Chondrocyte (in vitro differentiated cells): Measurements from ENCODE around the gene SSBP4. TPM values are rescaled to one million over a fixed set of nuclear protein-coding genes. Genes with fewer than 3 reads are reported as not detected.

Experiments
- DNase-seq: peaks from one replicate; pipeline ENCODE4 v3.0.0; 2021; ENCODE audit warnings: mixed read lengths, low spot score
- H3K27ac Mint-ChIP-seq: one replicate; pipeline ENCODE4 v1.8.0; 2021; ENCODE audit warnings: mild to moderate bottlenecking, moderate library complexity, mixed read lengths; ENCODE audit not compliant: unreplicated experiment
- H3K27me3 Mint-ChIP-seq: 2 replicates; pipeline ENCODE4 v1.8.0; 2021; ENCODE audit warnings: low read depth, mixed read lengths
- H3K36me3 Mint-ChIP-seq: 2 replicates; pipeline ENCODE4 v1.8.0; 2021; ENCODE audit warnings: low read depth, mixed read lengths
- H3K4me1 Mint-ChIP-seq: 2 replicates; pipeline ENCODE4 v1.8.0; 2021; ENCODE audit warnings: low read depth, mild to moderate bottlenecking, mixed read lengths
- H3K4me3 Mint-ChIP-seq: one replicate; pipeline ENCODE4 v1.8.0; 2021; ENCODE audit warnings: mild to moderate bottlenecking, moderate library complexity, mixed read lengths; ENCODE audit not compliant: unreplicated experiment
- H3K9me3 Mint-ChIP-seq: 2 replicates; pipeline ENCODE4 v1.8.0; 2021; ENCODE audit warnings: low read depth, mixed read lengths
- total RNA-seq: library from RNA; stranded (reverse); gene quantifications from 3 replicates; pipeline ENCODE4 v1.2.1, GENCODE V29; 2021
- TF ChIP-seq, protein P1 (sequence below): fragments of 200-600 bp; sonication (generic); IDR thresholded peaks from 2 replicates; pipeline ENCODE4 v1.5.0; 2021; ENCODE audit warnings: antibody characterized with exemption, mild to moderate bottlenecking, moderate library complexity

SSBP4 gene
- total RNA-seq, 1 donor from 2014 or later: 56.3 TPM

DNA sequence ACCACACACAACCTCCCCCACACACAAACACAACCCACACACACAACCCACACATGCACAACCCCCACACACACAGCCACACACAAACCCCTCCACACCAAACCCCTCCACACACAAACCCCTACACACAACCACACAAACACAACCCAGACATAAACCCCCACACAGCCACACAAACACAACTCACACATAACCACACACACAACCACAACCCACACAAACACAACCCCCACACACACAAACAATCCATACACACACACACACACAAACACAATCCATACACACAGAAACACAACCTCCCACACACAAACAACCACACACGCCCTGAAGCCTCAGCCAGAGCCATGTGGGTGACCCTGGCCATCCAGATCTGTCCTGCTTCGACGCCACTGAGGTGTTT lies 48.8 kb downstream of the SSBP4 start:
- TF ChIP-seq, protein P1, sequence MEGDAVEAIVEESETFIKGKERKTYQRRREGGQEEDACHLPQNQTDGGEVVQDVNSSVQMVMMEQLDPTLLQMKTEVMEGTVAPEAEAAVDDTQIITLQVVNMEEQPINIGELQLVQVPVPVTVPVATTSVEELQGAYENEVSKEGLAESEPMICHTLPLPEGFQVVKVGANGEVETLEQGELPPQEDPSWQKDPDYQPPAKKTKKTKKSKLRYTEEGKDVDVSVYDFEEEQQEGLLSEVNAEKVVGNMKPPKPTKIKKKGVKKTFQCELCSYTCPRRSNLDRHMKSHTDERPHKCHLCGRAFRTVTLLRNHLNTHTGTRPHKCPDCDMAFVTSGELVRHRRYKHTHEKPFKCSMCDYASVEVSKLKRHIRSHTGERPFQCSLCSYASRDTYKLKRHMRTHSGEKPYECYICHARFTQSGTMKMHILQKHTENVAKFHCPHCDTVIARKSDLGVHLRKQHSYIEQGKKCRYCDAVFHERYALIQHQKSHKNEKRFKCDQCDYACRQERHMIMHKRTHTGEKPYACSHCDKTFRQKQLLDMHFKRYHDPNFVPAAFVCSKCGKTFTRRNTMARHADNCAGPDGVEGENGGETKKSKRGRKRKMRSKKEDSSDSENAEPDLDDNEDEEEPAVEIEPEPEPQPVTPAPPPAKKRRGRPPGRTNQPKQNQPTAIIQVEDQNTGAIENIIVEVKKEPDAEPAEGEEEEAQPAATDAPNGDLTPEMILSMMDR: no peak
- no peak for DNase-seq
- peak overlapping the region; percentile 41 for H3K27ac Mint-ChIP-seq
- no peak overlapping the region for H3K4me3 Mint-ChIP-seq
- peaks cover 46% of the 10 kb centered on the region for H3K4me1 Mint-ChIP-seq
- no peaks in the 10 kb centered on the region for H3K27me3 Mint-ChIP-seq
- no peaks in the 10 kb centered on the region for H3K9me3 Mint-ChIP-seq
- H3K36me3 Mint-ChIP-seq: peaks cover 4% of the 10 kb centered on the region

DNA sequence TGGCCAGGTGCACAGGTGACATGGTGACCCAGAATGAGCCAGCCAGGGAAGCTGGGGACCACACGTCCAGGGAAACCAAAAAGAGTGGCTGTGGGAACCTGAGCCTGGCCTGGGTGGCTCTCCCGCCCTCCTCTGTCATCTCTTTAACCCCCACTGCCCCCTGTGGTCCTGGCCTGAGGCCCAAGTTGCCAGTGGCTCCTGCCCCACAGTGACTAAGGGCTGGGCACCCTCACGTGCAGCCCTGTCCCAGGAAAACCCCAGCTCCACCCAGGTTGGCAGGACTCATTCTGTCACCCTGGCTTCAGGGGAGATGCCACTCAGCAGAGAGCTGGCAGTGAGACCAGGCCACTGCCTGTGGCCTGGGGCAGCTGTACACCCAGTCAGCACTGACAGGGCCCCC lies 49.3 kb downstream of the SSBP4 start:
- Mint-ChIP-seq H3K27me3 (no peaks in the 10 kb centered on the region), H3K4me1 (peaks cover 50% of the 10 kb centered on the region), H3K27ac (peak overlapping the region; percentile 65), H3K9me3 (no peaks in the 10 kb centered on the region), H3K4me3 (no peak overlapping the region), H3K36me3 (peaks cover 3% of the 10 kb centered on the region)
- TF ChIP-seq, protein P1: no peak
- no peak for DNase-seq

DNA sequence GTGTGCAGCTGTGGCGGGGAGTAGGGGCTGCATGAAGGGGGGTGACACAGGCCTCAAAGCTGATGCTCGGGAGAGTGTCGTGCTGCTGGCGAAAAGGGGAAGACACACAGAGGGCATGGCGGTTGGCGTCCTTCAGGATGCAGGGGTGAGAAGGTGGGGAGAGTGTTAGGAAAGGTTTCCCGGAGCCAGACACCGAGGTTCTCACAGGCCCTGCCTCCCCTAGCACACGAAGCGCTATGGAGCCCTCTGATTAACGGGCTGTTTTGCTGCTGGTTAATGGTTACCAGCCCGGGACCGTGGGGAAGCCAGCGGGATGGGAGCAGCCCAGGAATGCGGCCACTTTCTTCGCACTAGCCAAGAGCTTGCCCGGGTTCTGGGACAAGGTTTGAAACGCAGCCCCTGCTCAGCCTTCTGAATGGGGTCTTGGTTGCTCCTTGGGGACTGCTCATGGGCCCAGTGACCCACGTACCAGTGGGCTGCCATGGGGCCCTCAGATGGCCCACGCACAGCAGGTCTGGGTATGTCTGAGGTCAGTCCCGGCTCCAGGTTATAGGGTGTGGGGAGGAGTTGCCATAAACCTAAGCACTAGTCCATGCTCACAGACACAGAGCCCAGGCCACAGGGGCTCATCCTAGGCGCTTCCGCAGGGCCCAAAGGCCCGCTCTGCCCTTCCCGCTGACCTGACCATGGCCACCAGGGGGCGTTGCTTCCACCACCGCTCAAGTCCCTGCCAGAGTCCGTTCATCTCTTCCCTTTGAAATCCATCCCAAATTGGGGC lies 50.1 kb downstream of the SSBP4 start:
- Mint-ChIP-seq H3K9me3 (no peaks in the 10 kb centered on the region), H3K27me3 (no peaks in the 10 kb centered on the region), H3K36me3 (peaks cover 3% of the 10 kb centered on the region), H3K4me3 (no peak overlapping the region), H3K4me1 (peaks cover 51% of the 10 kb centered on the region), H3K27ac (peak overlapping the region; percentile 65)
- TF ChIP-seq, protein P1: peak; percentile 83
- DNase-seq: no peak

DNA sequence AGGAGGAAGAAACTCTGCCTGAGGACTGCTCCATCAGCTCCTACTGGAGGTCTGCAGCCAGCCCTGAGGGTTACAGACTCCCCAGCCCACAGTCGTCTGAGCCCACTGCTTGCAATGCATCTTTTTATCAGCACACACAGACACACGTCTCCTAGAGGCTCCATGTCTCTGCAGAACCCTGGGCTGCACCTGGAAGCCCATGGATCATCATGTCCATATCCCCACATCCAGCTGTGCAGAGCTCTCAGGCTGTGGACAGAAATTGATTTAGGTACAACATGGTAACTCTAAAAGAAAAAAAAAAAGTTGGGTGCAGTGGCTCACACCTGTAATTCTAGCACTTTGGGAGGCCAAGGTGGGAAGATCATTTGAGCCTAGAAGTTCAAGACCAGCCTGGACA lies 51.6 kb downstream of the SSBP4 start:
- H3K27ac Mint-ChIP-seq: no peak overlapping the region
- DNase-seq: no peak
- H3K27me3 Mint-ChIP-seq: no peaks in the 10 kb centered on the region
- H3K9me3 Mint-ChIP-seq: no peaks in the 10 kb centered on the region
- H3K4me1 Mint-ChIP-seq: peaks cover 42% of the 10 kb centered on the region
- no peak overlapping the region for H3K4me3 Mint-ChIP-seq
- H3K36me3 Mint-ChIP-seq: no peaks in the 10 kb centered on the region
- TF ChIP-seq, protein P1: no peak

DNA sequence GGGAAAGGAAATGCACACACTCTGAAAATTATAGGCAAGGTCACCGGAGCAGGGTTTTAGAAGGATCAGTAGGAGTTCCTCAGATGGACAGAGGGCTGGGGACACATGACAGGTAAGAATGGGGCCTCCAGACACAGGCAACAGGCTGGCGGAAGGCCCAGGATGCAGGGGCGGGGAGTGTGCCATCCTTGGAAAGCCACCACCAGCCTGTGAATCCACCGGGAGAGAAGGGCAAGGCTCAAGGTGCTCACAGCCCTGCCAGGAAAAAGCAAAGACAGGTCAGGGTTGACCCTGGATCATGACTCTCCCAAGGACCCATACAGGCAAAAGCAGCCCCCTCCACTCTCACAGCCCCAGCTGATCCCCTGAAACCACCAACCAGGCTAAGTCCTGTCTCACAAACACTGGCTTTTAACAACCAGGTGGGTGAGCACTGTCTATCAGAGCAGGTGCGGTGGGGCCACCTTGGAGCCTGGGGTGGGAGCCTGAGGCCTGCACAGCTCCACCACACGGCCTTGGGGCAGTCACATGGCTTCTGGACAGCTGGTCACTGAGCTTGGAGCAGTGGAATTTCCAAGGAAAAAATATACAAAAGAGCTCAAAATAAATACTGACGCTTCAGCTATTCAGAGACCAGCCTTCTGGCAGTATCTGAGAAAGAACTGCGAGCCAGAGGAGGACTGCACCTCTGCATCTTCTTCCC lies 54.0 kb downstream of the SSBP4 start:
- no peaks in the 10 kb centered on the region for H3K9me3 Mint-ChIP-seq
- no peaks in the 10 kb centered on the region for H3K27me3 Mint-ChIP-seq
- H3K27ac Mint-ChIP-seq: no peak overlapping the region
- no peak for DNase-seq
- H3K4me1 Mint-ChIP-seq: peaks cover 41% of the 10 kb centered on the region
- H3K36me3 Mint-ChIP-seq: no peaks in the 10 kb centered on the region
- TF ChIP-seq, protein P1: no peak
- no peak overlapping the region for H3K4me3 Mint-ChIP-seq
